ENCODE data around the gene RGS4.

The RGS4 gene

GRCh38 chr1:163069142-163069541 lies at the start of gene RGS4:
Gene RGS4 (plus strand): TSS chr1:163069361. CDS start chr1:163069485, 124 bp downstream.
- no peak for DNase-seq (ENCODE audit: low read depth in 2 of 2)

GRCh38 chr1:163022129-163022528 lies 47.0 kb upstream of the RGS4 start:
- no peak for DNase-seq (ENCODE audit: low read depth in 2 of 2)

GRCh38 chr1:163027610-163028009 lies 41.6 kb upstream of the RGS4 start:
- DNase-seq (ENCODE audit: low read depth in 2 of 2), result no peak

- DNase-seq (ENCODE audit: low read depth in 2 of 2), result no peak
These were observed 39.3 kb upstream of the RGS4 start for GRCh38 chr1:163029901-163030300.

GRCh38 chr1:163035446-163036249 lies 33.5 kb upstream of the RGS4 start:
- DNase-seq (ENCODE audit: low read depth in 2 of 2), result no peak

- no peak for DNase-seq (ENCODE audit: low read depth in 2 of 2)
These were observed 32.5 kb upstream of the RGS4 start for GRCh38 chr1:163036671-163037070.

- DNase-seq (ENCODE audit: low read depth in 2 of 2), result no peak
These were observed 30.0 kb upstream of the RGS4 start for GRCh38 chr1:163038928-163039706.

- no peak for DNase-seq (ENCODE audit: low read depth in 2 of 2)
These were observed 29.5 kb upstream of the RGS4 start for GRCh38 chr1:163039707-163040093.

GRCh38 chr1:163046071-163046470 lies 23.1 kb upstream of the RGS4 start:
- DNase-seq (ENCODE audit: low read depth in 2 of 2), result no peak

GRCh38 chr1:163047951-163048659 lies 21.1 kb upstream of the RGS4 start:
- DNase-seq (ENCODE audit: low read depth in 2 of 2), result no peak

GRCh38 chr1:163048869-163049268 lies 20.3 kb upstream of the RGS4 start:
- no peak for DNase-seq (ENCODE audit: low read depth in 2 of 2)

GRCh38 chr1:163049296-163049695 lies 19.9 kb upstream of the RGS4 start:
- DNase-seq (ENCODE audit: low read depth in 2 of 2), result no peak

- DNase-seq (ENCODE audit: low read depth in 2 of 2), result no peak
These were observed 18.7 kb upstream of the RGS4 start for GRCh38 chr1:163050496-163050895.

- DNase-seq (ENCODE audit: low read depth in 2 of 2), result no peak
These were observed 15.0 kb upstream of the RGS4 start for GRCh38 chr1:163054181-163054591.

GRCh38 chr1:163055005-163055404 lies 14.2 kb upstream of the RGS4 start:
- DNase-seq (ENCODE audit: low read depth in 2 of 2), result no peak

- DNase-seq (ENCODE audit: low read depth in 2 of 2), result no peak
These were observed 13.6 kb upstream of the RGS4 start for GRCh38 chr1:163055531-163055930.

GRCh38 chr1:163056831-163057230 lies 12.3 kb upstream of the RGS4 start:
- no peak for DNase-seq (ENCODE audit: low read depth in 2 of 2)

- no peak for DNase-seq (ENCODE audit: low read depth in 2 of 2)
These were observed 8.7 kb upstream of the RGS4 start for GRCh38 chr1:163060343-163061007.

GRCh38 chr1:163063143-163063542 lies 6.0 kb upstream of the RGS4 start:
- no peak for DNase-seq (ENCODE audit: low read depth in 2 of 2)

- DNase-seq (ENCODE audit: low read depth in 2 of 2), result no peak
These were observed 5.6 kb upstream of the RGS4 start for GRCh38 chr1:163063610-163064009.

- no peak for DNase-seq (ENCODE audit: low read depth in 2 of 2)
These were observed 3.0 kb upstream of the RGS4 start for GRCh38 chr1:163066168-163066567.

- no peak for DNase-seq (ENCODE audit: low read depth in 2 of 2)
These were observed 2.5 kb upstream of the RGS4 start for GRCh38 chr1:163066686-163067085.
